Suprapubic skin (tissue), 4 donors: ENCODE measurements around the gene ROR2.

Experiments
- CTCF ChIP-seq, 2 donors: fragments of 200-600 bp in 1 of 2; fragments of 450-650 bp in 1 of 2; sonication (generic) in 1 of 2; IDR thresholded peaks; one replicate each; pipeline ENCODE4 v1.5.1; 2016 to 2019; ENCODE audit warnings: antibody characterized with exemption in 2 of 2, mild to moderate bottlenecking in 1 of 2, moderate library complexity in 1 of 2
- EP300 ChIP-seq: sonication (generic); formaldehyde crosslinking; IDR thresholded peaks from one replicate; pipeline ENCODE4 v1.6.1; 2017; ENCODE audit warnings: antibody characterized with exemption
- POLR2A ChIP-seq, 2 donors: fragments of 450-650 bp; IDR thresholded peaks; one replicate each; pipeline ENCODE4 v1.6.1; 2017; ENCODE audit warnings: antibody characterized with exemption in 2 of 2, mild to moderate bottlenecking in 2 of 2, moderate library complexity in 2 of 2
- POLR2AphosphoS5 ChIP-seq, 3 donors: sonication (generic); formaldehyde crosslinking; IDR thresholded peaks; one replicate each; pipeline ENCODE4 v1.6.1; 2017; ENCODE audit warnings: antibody characterized with exemption in 3 of 3

- no peak for TF ChIP-seq POLR2A (IDR thresholded peaks at IDR 0.05)
- no peak for TF ChIP-seq POLR2AphosphoS5 (IDR thresholded peaks at IDR 0.05)
- no peak for TF ChIP-seq CTCF (IDR thresholded peaks at IDR 0.05)
- TF ChIP-seq EP300, result no peak
These were observed 159.1 kb downstream of the ROR2 start for GRCh38 chr9:91790917-91791316.
